Measurements from ENCODE around the gene RASAL2.

GRCh38 chr1:178367151-178367550, 273.2 kb downstream of the RASAL2 start:
- no peak for TF ChIP-seq EZH2 (IDR thresholded peaks at IDR 0.05; ENCODE audit: low read length, missing control alignments)
- no peak for TF ChIP-seq CTCF (conservative IDR thresholded peaks at IDR 0.05 in 1 of 2, IDR thresholded peaks at IDR 0.05 in 1 of 2; ENCODE audit: low read depth in 1 of 2, low read length in 2 of 2)
